GM23338 (cell line): ENCODE results near the gene FRMD4A.

Experiments
- POLR2AphosphoS5 ChIP-seq: IDR thresholded peaks from 2 replicates; pipeline ENCODE4 v1.6.1; 2016; ENCODE audit warnings: antibody characterized with exemption, low read depth
- TF ChIP-seq, protein P1 (sequence below), 2 experiments: fragments of 200-600 bp in 1 of 2; sonication (generic) in 1 of 2; conservative IDR thresholded peaks; 2 replicates each; pipeline versions ENCODE4 v1.5.1 to v1.6.1; 2016 to 2017; ENCODE audit warnings: antibody characterized with exemption in 2 of 2, low read depth in 2 of 2, mild to moderate bottlenecking in 2 of 2, moderate library complexity in 1 of 2

DNA sequence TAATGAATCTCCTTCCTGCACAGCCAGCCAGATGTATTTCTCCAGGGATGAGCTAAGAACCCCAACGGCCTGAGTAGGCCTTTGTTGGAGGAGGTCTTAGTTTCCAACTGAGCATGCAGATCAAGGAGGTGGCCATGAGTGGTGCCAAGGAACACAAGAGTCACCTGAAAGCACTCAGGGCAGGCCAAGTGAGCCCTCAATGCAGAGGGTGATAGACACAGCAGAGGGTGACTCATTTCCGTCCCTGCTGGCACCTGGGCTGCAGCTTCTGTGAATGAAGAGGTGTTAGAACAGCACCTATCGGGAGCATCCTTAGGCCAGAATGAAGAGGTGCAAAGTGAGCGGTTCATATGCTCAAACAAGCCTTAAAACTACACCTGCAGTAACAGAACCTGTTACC is 211.8 kb downstream of the FRMD4A start:
- TF ChIP-seq, protein P1, sequence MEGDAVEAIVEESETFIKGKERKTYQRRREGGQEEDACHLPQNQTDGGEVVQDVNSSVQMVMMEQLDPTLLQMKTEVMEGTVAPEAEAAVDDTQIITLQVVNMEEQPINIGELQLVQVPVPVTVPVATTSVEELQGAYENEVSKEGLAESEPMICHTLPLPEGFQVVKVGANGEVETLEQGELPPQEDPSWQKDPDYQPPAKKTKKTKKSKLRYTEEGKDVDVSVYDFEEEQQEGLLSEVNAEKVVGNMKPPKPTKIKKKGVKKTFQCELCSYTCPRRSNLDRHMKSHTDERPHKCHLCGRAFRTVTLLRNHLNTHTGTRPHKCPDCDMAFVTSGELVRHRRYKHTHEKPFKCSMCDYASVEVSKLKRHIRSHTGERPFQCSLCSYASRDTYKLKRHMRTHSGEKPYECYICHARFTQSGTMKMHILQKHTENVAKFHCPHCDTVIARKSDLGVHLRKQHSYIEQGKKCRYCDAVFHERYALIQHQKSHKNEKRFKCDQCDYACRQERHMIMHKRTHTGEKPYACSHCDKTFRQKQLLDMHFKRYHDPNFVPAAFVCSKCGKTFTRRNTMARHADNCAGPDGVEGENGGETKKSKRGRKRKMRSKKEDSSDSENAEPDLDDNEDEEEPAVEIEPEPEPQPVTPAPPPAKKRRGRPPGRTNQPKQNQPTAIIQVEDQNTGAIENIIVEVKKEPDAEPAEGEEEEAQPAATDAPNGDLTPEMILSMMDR (conservative IDR thresholded peaks at IDR 0.05; ENCODE audit: low read depth in 2 of 2) = no peak
- TF ChIP-seq POLR2AphosphoS5 = no peak
